ENCODE measurements around the gene PDIA5.

GRCh38 chr3:123092243-123092642 is 25.4 kb downstream of the PDIA5 start:
- TF ChIP-seq CTCF (optimal IDR thresholded peaks at IDR 0.05 in 1 of 3, IDR thresholded peaks at IDR 0.05 in 1 of 3, conservative IDR thresholded peaks at IDR 0.05 in 1 of 3; ENCODE audit: extremely low read depth in 1 of 3, insufficient read depth in 2 of 3, low read length in 3 of 3) (no peak), EZH2 (IDR thresholded peaks at IDR 0.05; ENCODE audit: low read length) (no peak)

Measured in keratinocyte (primary cell).